ENCODE results near the gene HNRNPLL. TPM values are rescaled to one million over a fixed set of nuclear protein-coding genes. Genes with fewer than 3 reads are reported as not detected.

The HNRNPLL gene
- total and polyA plus RNA-seq, 2 of the 8 experiments (the other 6 are each of a cell fraction or from before 2014, with no cell fraction given) = 18.6 to 69.3 TPM

GRCh38 chr2:38574278-38574677 lies 28.4 kb downstream of the HNRNPLL start:
- no peak overlapping the region for H3K27ac ChIP-seq (ENCODE audit: low read depth, low read length)
- H3K27me3 ChIP-seq (replicated peaks in 1 of 4; ENCODE audit: control insufficient read depth in 3 of 4, extremely low read depth in 1 of 4, insufficient read depth in 3 of 4, low read length in 3 of 4) = no peaks in the 10 kb centered on the region
- H3K18ac ChIP-seq (ENCODE audit: extremely low read depth, low read length) = no peak overlapping the region
- H2BK5ac ChIP-seq (ENCODE audit: low read depth, low read length) = no peak overlapping the region
- DNase-seq (ENCODE audit: low read depth in 1 of 2, low spot score in 2 of 2) (no peak), FAIRE-seq (no peak)
- H2AFZ ChIP-seq (ENCODE audit: low read length) = no peak overlapping the region
- H3K4ac ChIP-seq (replicated peaks; ENCODE audit: insufficient read length, low read depth, low read length) = no peak overlapping the region
- H3K4me3 ChIP-seq (ENCODE audit: extremely low read depth in 1 of 4, insufficient read depth in 2 of 4, low read depth in 3 of 4, low read length in 4 of 4) = no peak overlapping the region
- peaks cover 2 to 70% (median 24%) of the 10 kb centered on the region in 4 experiments; a peak in 7 of 8 replicates for H3K36me3 ChIP-seq (ENCODE audit: control insufficient read depth in 2 of 4, insufficient read depth in 4 of 4, low read length in 3 of 4)
- H2BK20ac ChIP-seq (ENCODE audit: low read length) = no peak overlapping the region
- peaks cover 0 to 20% of the 10 kb centered on the region in 2 experiments; a peak in 2 of 4 replicates for H3K79me2 ChIP-seq (ENCODE audit: control insufficient read depth in 1 of 2, insufficient read depth in 2 of 2, low read length in 2 of 2)
- H2AK5ac ChIP-seq (ENCODE audit: low read depth, low read length) = no peak overlapping the region
- no peaks in the 10 kb centered on the region; the same call in 1 of the 2 replicates for H3K23me2 ChIP-seq (ENCODE audit: low read depth, low read length)
- H2BK120ac ChIP-seq (replicated peaks; ENCODE audit: low read depth, low read length) = no peak overlapping the region
- no peaks in the 10 kb centered on the region for H3K79me1 ChIP-seq (ENCODE audit: low read depth, low read length)
- no peak for TF ChIP-seq BACH1 (IDR thresholded peaks at IDR 0.05; ENCODE audit: low read length)
- no peak for TF ChIP-seq TCF12 (IDR thresholded peaks at IDR 0.05; ENCODE audit: low read depth, low read length)
- TF ChIP-seq EZH2 (IDR thresholded peaks at IDR 0.05; ENCODE audit: low read depth, low read length, severe bottlenecking) = no peak
- TF ChIP-seq ATF2 (IDR thresholded peaks at IDR 0.05; ENCODE audit: low read length) = no peak
- no peak overlapping the region for H2BK12ac ChIP-seq (ENCODE audit: low read depth, low read length)
- no peak overlapping the region for H3K56ac ChIP-seq (replicated peaks; ENCODE audit: insufficient read length, low read depth, low read length)
- H3K23ac ChIP-seq (ENCODE audit: insufficient read length) = no peak overlapping the region
- no peak overlapping the region for H3K14ac ChIP-seq (ENCODE audit: insufficient read length)
- H4K91ac ChIP-seq (replicated peaks; ENCODE audit: insufficient read length, low read length) = no peak overlapping the region
- no peak overlapping the region for H2BK15ac ChIP-seq (ENCODE audit: low read length)
- H4K5ac ChIP-seq (ENCODE audit: insufficient read length, low read depth, low read length) = no peak overlapping the region
- no peaks in the 10 kb centered on the region for H3K4me1 ChIP-seq (replicated peaks in 1 of 4; ENCODE audit: control insufficient read depth in 3 of 4, insufficient read depth in 4 of 4, low read length in 3 of 4)
- CTCF ChIA-PET (ENCODE audit: partially characterized antibody) = interaction anchor here (0.8 to 2.0 kb wide), 7 partner anchors 9 to 247 kb away, joined by 3 to 6 read pairs (median 3); no protein-coding TSS in a partner anchor
- H3K9ac ChIP-seq (replicated peaks in 1 of 4; ENCODE audit: extremely low read depth in 1 of 4, low read depth in 3 of 4, low read length in 3 of 4) = no peak overlapping the region
- H4K8ac ChIP-seq (ENCODE audit: extremely low read depth, insufficient read depth, low read length) = no peak overlapping the region
- no peak overlapping the region for H3K4me2 ChIP-seq (ENCODE audit: insufficient read depth in 1 of 2, low read depth in 2 of 2, low read length in 2 of 2)
- peaks cover 0 to 1% of the 10 kb centered on the region in 2 experiments for H4K20me1 ChIP-seq (replicated peaks in 1 of 2; ENCODE audit: control insufficient read depth in 1 of 2, insufficient read depth in 2 of 2, low read length in 2 of 2)
- POLR2A ChIA-PET (ENCODE audit: partially characterized antibody) = interaction anchor here (1.3 kb wide), 1 partner anchor 177 kb away, joined by 5 read pairs; the partner anchor contains the start of gene SRSF7
- no peaks in the 10 kb centered on the region for H3K9me3 ChIP-seq (ENCODE audit: insufficient read depth in 2 of 2, low read depth in 1 of 2, low read length in 1 of 2)

All from H1 (cell line).